Astrocyte of the cerebellum (primary cell): ENCODE data around the gene STYXL2.

ENCODE experiments used
- DNase-seq: peaks from one replicate; pipeline ENCODE4 v3.0.0-alpha.2; 2011; ENCODE audit warnings: low read depth
- H3K4me3 ChIP-seq: 2 replicates; pipeline ENCODE4 v1.5.1; 2011; ENCODE audit warnings: mild to moderate bottlenecking, low read depth, low read length, moderate library complexity
- in situ Hi-C: cut with HindIII; loops from 2 replicates; pipeline ENCODE4 v1.10.0; 2017; ENCODE audit warnings: low sequenced_read_pairs
- TF ChIP-seq, protein P1 (sequence below): IDR thresholded peaks from 2 replicates; pipeline ENCODE4 v1.5.1; 2012; ENCODE audit warnings: low read length, low read depth, moderate library complexity, mild to moderate bottlenecking; ENCODE audit errors: missing control alignments

Gene STYXL2

DNA sequence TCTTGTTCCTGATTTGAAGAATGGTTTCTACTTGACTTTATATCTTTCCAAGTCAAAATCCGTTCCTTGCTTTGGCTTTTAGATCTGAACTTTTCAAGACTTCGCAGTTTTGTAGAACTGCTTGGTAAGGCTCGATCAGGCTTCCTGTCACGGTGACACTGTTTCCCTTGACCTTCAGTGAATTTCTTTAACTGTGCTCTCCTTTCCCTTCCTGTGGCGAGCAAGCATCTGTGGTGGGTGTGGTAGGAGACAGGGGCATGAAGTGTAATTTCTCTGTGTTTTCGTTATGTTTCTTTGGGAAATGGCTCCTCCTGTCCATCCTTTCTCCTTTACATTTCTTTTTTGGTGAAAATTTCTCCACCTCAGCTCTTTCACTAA, 10.4 kb downstream of the STYXL2 start:
- no peak for DNase-seq
- TF ChIP-seq, protein P1, sequence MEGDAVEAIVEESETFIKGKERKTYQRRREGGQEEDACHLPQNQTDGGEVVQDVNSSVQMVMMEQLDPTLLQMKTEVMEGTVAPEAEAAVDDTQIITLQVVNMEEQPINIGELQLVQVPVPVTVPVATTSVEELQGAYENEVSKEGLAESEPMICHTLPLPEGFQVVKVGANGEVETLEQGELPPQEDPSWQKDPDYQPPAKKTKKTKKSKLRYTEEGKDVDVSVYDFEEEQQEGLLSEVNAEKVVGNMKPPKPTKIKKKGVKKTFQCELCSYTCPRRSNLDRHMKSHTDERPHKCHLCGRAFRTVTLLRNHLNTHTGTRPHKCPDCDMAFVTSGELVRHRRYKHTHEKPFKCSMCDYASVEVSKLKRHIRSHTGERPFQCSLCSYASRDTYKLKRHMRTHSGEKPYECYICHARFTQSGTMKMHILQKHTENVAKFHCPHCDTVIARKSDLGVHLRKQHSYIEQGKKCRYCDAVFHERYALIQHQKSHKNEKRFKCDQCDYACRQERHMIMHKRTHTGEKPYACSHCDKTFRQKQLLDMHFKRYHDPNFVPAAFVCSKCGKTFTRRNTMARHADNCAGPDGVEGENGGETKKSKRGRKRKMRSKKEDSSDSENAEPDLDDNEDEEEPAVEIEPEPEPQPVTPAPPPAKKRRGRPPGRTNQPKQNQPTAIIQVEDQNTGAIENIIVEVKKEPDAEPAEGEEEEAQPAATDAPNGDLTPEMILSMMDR = no peak
- no peak overlapping the region for H3K4me3 ChIP-seq
- in situ Hi-C loops = no loop called here

DNA sequence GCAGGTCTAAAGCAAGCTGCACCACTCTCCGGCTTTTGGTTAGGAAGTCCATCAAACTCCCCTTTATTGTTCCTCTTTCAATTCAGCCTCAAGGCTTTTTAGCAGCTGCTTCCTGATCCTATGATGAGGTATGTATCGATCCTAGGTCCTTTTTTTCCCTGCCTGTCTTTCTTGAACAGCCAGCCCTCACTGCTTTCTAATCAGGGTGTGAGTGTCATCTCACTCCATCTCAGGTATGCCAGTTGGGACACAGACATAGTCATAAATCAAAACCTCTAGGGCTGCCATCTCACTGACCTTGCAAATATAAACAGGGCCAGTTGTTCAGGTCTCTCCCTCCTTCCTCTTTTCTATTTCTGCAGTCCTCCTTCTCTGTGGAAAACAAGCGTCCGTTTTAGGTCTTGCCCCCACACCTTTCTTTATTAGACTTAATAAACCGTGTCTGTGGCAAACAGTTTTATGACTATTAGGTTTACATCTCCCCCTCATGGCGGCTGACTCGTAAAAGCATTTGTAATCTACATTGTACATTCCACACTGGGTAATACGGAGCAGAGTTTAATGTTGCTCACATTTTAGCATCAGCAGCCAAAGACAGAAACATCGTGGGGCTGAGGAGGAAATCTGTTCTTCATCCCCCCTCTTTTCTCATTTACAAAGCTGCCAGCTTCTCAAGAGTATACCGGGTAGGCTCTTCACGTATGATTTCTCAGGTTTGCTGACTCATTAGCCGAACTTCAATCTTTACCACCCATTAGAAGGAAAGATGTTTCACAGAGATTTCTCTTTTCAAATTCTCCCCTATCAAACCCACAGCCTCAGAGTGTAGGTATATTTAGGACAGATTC, 11.6 kb downstream of the STYXL2 start:
- TF ChIP-seq, protein P1 = no peak
- H3K4me3 ChIP-seq = no peak overlapping the region
- in situ Hi-C loops = no loop called here
- DNase-seq = no peak

GRCh38 chr1:167106119-167106461, 12.2 kb downstream of the STYXL2 start:
- in situ Hi-C loops = no loop called here

GRCh38 chr1:167107456-167107855, 13.6 kb downstream of the STYXL2 start:
- H3K4me3 ChIP-seq = no peak overlapping the region
- in situ Hi-C loops = no loop called here
- no peak for DNase-seq
- TF ChIP-seq, protein P1 = no peak

More at GRCh38 chr1:167106119-167106461, 12.2 kb downstream of the STYXL2 start:
- DNase-seq = no peak
- TF ChIP-seq, protein P1 = no peak
- H3K4me3 ChIP-seq = no peak overlapping the region

GRCh38 chr1:167109125-167109524, 15.2 kb downstream of the STYXL2 start:
- no peak overlapping the region for H3K4me3 ChIP-seq
- TF ChIP-seq, protein P1 = no peak
- DNase-seq = no peak
- in situ Hi-C loops = no loop called here

DNA sequence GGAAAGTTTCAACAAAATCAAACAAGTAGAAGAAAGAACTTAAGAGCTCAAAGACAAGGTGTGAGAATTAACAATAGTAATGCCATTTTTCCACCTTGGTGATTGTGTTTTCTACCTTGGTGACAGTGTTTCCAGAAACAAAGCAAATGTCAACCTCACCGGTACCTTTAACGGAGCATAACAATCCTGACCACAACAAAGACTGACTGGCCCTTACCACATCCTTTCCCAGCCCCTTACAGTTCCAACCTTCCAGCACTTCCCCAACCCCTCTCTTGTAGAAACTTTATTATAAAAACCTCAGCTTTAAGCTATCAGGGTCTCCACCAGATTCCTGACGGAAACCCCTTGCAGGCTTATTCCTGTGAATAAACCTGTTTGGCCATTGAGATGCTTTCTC, 16.7 kb downstream of the STYXL2 start:
- no peak overlapping the region for H3K4me3 ChIP-seq
- in situ Hi-C loops = no loop called here
- no peak for DNase-seq
- TF ChIP-seq, protein P1 = no peak
